ENCODE measurements around the gene CDHR2.

- TF ChIP-seq KLF13 (CRISPR knock-in tag; IDR thresholded peaks at IDR 0.05) (no peak), ZNF3 (CRISPR knock-in tag; IDR thresholded peaks at IDR 0.05) (no peak), ZNF576 (CRISPR knock-in tag; IDR thresholded peaks at IDR 0.05) (no peak), NFYC (CRISPR knock-in tag; IDR thresholded peaks at IDR 0.05) (no peak), CTCF (CRISPR knock-in tag; IDR thresholded peaks at IDR 0.05) (no peak), ZNF660 (CRISPR knock-in tag; IDR thresholded peaks at IDR 0.05; ENCODE audit: borderline replicate concordance, low read depth) (no peak), POLR2AphosphoS5 (IDR thresholded peaks at IDR 0.05; ENCODE audit: low read depth, low read length) (no peak), ERF (CRISPR knock-in tag; IDR thresholded peaks at IDR 0.05) (no peak), ZNF615 (CRISPR knock-in tag; IDR thresholded peaks at IDR 0.05; ENCODE audit: borderline replicate concordance) (no peak), PRPF4 (IDR thresholded peaks at IDR 0.05; ENCODE audit: low read depth, low read length, poor library complexity, severe bottlenecking) (no peak), ZNF430 (CRISPR knock-in tag; IDR thresholded peaks at IDR 0.05) (no peak)
Observed at GRCh38 chr5:176614805-176615478, 65.8 kb downstream of the CDHR2 start.

Data from HepG2 (cell line).